HEK293T (cell line): ENCODE data around the gene MTG2.

Experiments
- FOXA1 ChIP-seq: fragments of 450-650 bp; IDR thresholded peaks from 2 replicates; pipeline ENCODE4 v1.6.1; 2016; ENCODE audit warnings: mild to moderate bottlenecking
- TARDBP ChIP-seq: fragments of 450-650 bp; IDR thresholded peaks from 2 replicates; pipeline ENCODE4 v1.6.1; 2016
- ZNF384 ChIP-seq: fragments of 450-650 bp; IDR thresholded peaks from 2 replicates; pipeline ENCODE4 v1.6.1; 2016
- TF ChIP-seq, protein P1 (sequence below): fragments of 450-650 bp; IDR thresholded peaks from 2 replicates; pipeline ENCODE4 v1.6.1; 2016

DNA sequence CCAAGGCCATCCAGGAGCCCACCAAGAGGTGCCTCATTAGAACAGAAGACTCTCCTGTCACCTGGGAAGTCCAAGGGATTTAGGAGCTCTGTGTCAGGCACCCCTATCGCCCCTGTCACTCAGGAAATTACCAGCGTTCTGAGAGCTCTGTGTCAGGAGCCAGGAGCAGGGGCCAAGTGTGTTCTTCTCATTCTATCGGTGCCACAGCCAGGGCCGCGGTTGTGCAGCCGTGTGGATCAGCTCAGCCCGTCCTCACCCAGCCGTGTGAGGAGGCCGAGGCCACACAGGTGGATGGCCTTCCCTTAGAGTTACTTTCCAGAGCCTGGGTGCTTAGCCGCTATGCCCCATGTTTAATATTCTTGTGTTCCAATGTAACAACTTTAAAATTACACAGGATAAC, 9.8 kb downstream of the MTG2 start:
- TF ChIP-seq TARDBP (no peak), FOXA1 (no peak), ZNF384 (no peak)
- TF ChIP-seq, protein P1, sequence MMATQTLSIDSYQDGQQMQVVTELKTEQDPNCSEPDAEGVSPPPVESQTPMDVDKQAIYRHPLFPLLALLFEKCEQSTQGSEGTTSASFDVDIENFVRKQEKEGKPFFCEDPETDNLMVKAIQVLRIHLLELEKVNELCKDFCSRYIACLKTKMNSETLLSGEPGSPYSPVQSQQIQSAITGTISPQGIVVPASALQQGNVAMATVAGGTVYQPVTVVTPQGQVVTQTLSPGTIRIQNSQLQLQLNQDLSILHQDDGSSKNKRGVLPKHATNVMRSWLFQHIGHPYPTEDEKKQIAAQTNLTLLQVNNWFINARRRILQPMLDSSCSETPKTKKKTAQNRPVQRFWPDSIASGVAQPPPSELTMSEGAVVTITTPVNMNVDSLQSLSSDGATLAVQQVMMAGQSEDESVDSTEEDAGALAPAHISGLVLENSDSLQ, result no peak
